ENCODE data around the gene AKR7A2.

The AKR7A2 gene

GRCh38 chr1:19342062-19342750 is 30.3 kb upstream of the AKR7A2 start:
- TF ChIP-seq CTCF (IDR thresholded peaks at IDR 0.05; ENCODE audit: low read depth, low read length): no peak
- no peak for DNase-seq
- H3K36me3 ChIP-seq: no peaks in the 10 kb centered on the region; the same call in 1 of the 2 replicates

GRCh38 chr1:19341201-19342061 is 29.5 kb upstream of the AKR7A2 start:
- H3K4me1 ChIP-seq: no peaks in the 10 kb centered on the region
- DNase-seq: peak; percentile 69
- H3K9me3 ChIP-seq: no peaks in the 10 kb centered on the region
- TF ChIP-seq CTCF (IDR thresholded peaks at IDR 0.05; ENCODE audit: low read depth, low read length): peak; percentile 77
- no peaks in the 10 kb centered on the region; the same call in 1 of the 2 replicates for H3K36me3 ChIP-seq
- no peaks in the 10 kb centered on the region for H3K27me3 ChIP-seq
- H3K4me3 ChIP-seq (ENCODE audit: low read depth, low read length): no peak overlapping the region

More at GRCh38 chr1:19342062-19342750, 30.3 kb upstream of the AKR7A2 start:
- H3K9me3 ChIP-seq: no peaks in the 10 kb centered on the region
- H3K27me3 ChIP-seq: no peaks in the 10 kb centered on the region
- no peak overlapping the region for H3K4me3 ChIP-seq (ENCODE audit: low read depth, low read length)
- no peaks in the 10 kb centered on the region for H3K4me1 ChIP-seq

GRCh38 chr1:19340387-19340937 is 28.5 kb upstream of the AKR7A2 start:
- DNase-seq: no peak
- Histone ChIP-seq H3K4me1 (no peaks in the 10 kb centered on the region), H3K9me3 (no peaks in the 10 kb centered on the region), H3K27me3 (no peaks in the 10 kb centered on the region), H3K36me3 (no peaks in the 10 kb centered on the region; the same call in 1 of the 2 replicates), H3K4me3 (ENCODE audit: low read depth, low read length) (no peak overlapping the region)
- TF ChIP-seq CTCF (IDR thresholded peaks at IDR 0.05; ENCODE audit: low read depth, low read length): no peak

- H3K4me3 ChIP-seq (ENCODE audit: low read depth, low read length): no peak overlapping the region
- H3K4me1 ChIP-seq: no peaks in the 10 kb centered on the region
- no peak for DNase-seq
- no peaks in the 10 kb centered on the region for H3K27me3 ChIP-seq
- TF ChIP-seq CTCF (IDR thresholded peaks at IDR 0.05; ENCODE audit: low read depth, low read length): no peak
- no peaks in the 10 kb centered on the region; the same call in 1 of the 2 replicates for H3K36me3 ChIP-seq
- H3K9me3 ChIP-seq: no peaks in the 10 kb centered on the region
These were observed 27.4 kb upstream of the AKR7A2 start for GRCh38 chr1:19339214-19339861.

GRCh38 chr1:19338323-19338762 is 26.4 kb upstream of the AKR7A2 start:
- no peaks in the 10 kb centered on the region for H3K4me1 ChIP-seq

More at GRCh38 chr1:19338323-19338762, 26.4 kb upstream of the AKR7A2 start:
- no peak for TF ChIP-seq CTCF (IDR thresholded peaks at IDR 0.05; ENCODE audit: low read depth, low read length)
- H3K36me3 ChIP-seq: no peaks in the 10 kb centered on the region; the same call in 1 of the 2 replicates
- no peaks in the 10 kb centered on the region for H3K9me3 ChIP-seq
- H3K27me3 ChIP-seq: no peaks in the 10 kb centered on the region
- H3K4me3 ChIP-seq (ENCODE audit: low read depth, low read length): no peak overlapping the region
- DNase-seq: peak; percentile 38

Measured in BE2C (cell line).